HepG2 (cell line): ENCODE results near the gene CAMSAP2. TPM values are rescaled to one million over a fixed set of nuclear protein-coding genes. Genes with fewer than 3 reads are reported as not detected.

Experiments
- ELF4 ChIP-seq: sonication (generic); formaldehyde crosslinking; IDR thresholded peaks from 2 replicates; pipeline ENCODE4 v1.5.0; 2020; ENCODE audit warnings: missing genetic modification reagents, mild to moderate bottlenecking, moderate library complexity, borderline replicate concordance
- FOXC1 ChIP-seq: sonication (generic); formaldehyde crosslinking; IDR thresholded peaks from 2 replicates; pipeline ENCODE4 v1.8.0; 2022; ENCODE audit warnings: mild to moderate bottlenecking, missing genetic modification reagents, borderline replicate concordance
- HMG20B ChIP-seq: conservative IDR thresholded peaks from 2 replicates; pipeline ENCODE4 v1.6.1; 2016; ENCODE audit warnings: missing genetic modification reagents, missing compliant biosample characterization
- IKZF5 ChIP-seq: IDR thresholded peaks from 2 replicates; pipeline ENCODE4 v1.6.1; 2018; ENCODE audit warnings: missing genetic modification reagents, mild to moderate bottlenecking, missing compliant biosample characterization
- KDM4B ChIP-seq: sonication (generic); formaldehyde crosslinking; IDR thresholded peaks from 2 replicates; pipeline ENCODE4 v1.4.0; 2020; ENCODE audit warnings: missing genetic modification reagents
- KLF11 ChIP-seq: IDR thresholded peaks from 2 replicates; pipeline ENCODE4 v1.6.1; 2016; ENCODE audit warnings: missing compliant biosample characterization
- MAFG ChIP-seq: sonication (generic); formaldehyde crosslinking; IDR thresholded peaks from 2 replicates; pipeline ENCODE4 v1.5.1; 2020; ENCODE audit warnings: mild to moderate bottlenecking, missing genetic modification reagents
- POLR2G ChIP-seq: fragments of 200-400 bp; formaldehyde crosslinking; IDR thresholded peaks from 2 replicates; pipeline ENCODE4 v1.6.1; 2018; ENCODE audit warnings: mild to moderate bottlenecking, low read depth, low read length, moderate library complexity
- SAP130 ChIP-seq: IDR thresholded peaks from 2 replicates; pipeline ENCODE4 v1.6.1; 2016; ENCODE audit warnings: low read depth
- SATB2 ChIP-seq: sonication (generic); formaldehyde crosslinking; IDR thresholded peaks from 2 replicates; pipeline ENCODE4 v1.5.0; 2020; ENCODE audit warnings: missing genetic modification reagents
- SIX1 ChIP-seq: sonication (generic); formaldehyde crosslinking; IDR thresholded peaks from 2 replicates; pipeline ENCODE4 v1.4.0; 2020; ENCODE audit warnings: missing genetic modification reagents, borderline replicate concordance
- ZNF205 ChIP-seq: IDR thresholded peaks from 2 replicates; pipeline ENCODE4 v1.6.1; 2018; ENCODE audit warnings: missing biosample characterization, missing genetic modification reagents
- ZNF609 ChIP-seq: sonication (generic); formaldehyde crosslinking; IDR thresholded peaks from 2 replicates; pipeline ENCODE4 v1.4.0; 2020; ENCODE audit warnings: mild to moderate bottlenecking, missing genetic modification reagents, borderline replicate concordance
- ZNF629 ChIP-seq: sonication (generic); formaldehyde crosslinking; conservative IDR thresholded peaks from 2 replicates; pipeline ENCODE4 v1.5.0; 2020; ENCODE audit warnings: missing genetic modification reagents
- ZNF766 ChIP-seq: sonication (generic); formaldehyde crosslinking; IDR thresholded peaks from 2 replicates; pipeline ENCODE4 v1.5.0; 2020; ENCODE audit warnings: missing genetic modification reagents, borderline replicate concordance
- ZNF790 ChIP-seq: sonication (generic); formaldehyde crosslinking; IDR thresholded peaks from 2 replicates; pipeline ENCODE4 v1.8.0; 2022; ENCODE audit warnings: missing genetic modification reagents, mild to moderate bottlenecking, borderline replicate concordance
- polyA plus RNA-seq, 8 experiments: library from polyadenylated mRNA; depleted of rRNA in 3 of 8; stranded (reverse) in 7 of 8; unstranded in 1 of 8; fragments of >200 nt; fragmentation: Illumina TruSeq in 4 of 8; extraction: Trizol in 4 of 8; gene quantifications; 2 replicates each; pipeline versions ENCODE4 v1.2.1 to v1.2.3, GENCODE V29; 2011 to 2016; ENCODE audit warnings: low read depth in 4 of 8, missing spikeins in 1 of 8, mixed read lengths in 1 of 8; ENCODE audit not compliant: insufficient read depth in 1 of 8
- total RNA-seq, 5 experiments: library from RNA; depleted of rRNA; stranded (reverse); fragments of >200 nt; fragmentation: Illumina TruSeq; extraction: Trizol; gene quantifications; 2 replicates each; pipeline ENCODE4 v1.2.3, GENCODE V29; 2016; ENCODE audit warnings: low read depth in 1 of 5
- TF ChIP-seq, protein P1 (sequence below): sonication (generic); formaldehyde crosslinking; IDR thresholded peaks from 2 replicates; pipeline ENCODE4 v1.9.0; 2022; ENCODE audit warnings: missing genetic modification reagents, mild to moderate bottlenecking, borderline replicate concordance
- TF ChIP-seq, protein P2 (sequence below): sonication (generic); formaldehyde crosslinking; IDR thresholded peaks from 2 replicates; pipeline ENCODE4 v1.4.0; 2020; ENCODE audit warnings: missing genetic modification reagents, borderline replicate concordance
- TF ChIP-seq, protein P3 (sequence below): sonication (generic); formaldehyde crosslinking; IDR thresholded peaks from 2 replicates; pipeline ENCODE4 v1.4.0; 2020; ENCODE audit warnings: missing genetic modification reagents

CAMSAP2 gene
- total and polyA plus RNA-seq, 2 of the 13 experiments (the other 11 are each of a cell fraction or from before 2014, with no cell fraction given): 3.4 to 8.2 TPM

DNA sequence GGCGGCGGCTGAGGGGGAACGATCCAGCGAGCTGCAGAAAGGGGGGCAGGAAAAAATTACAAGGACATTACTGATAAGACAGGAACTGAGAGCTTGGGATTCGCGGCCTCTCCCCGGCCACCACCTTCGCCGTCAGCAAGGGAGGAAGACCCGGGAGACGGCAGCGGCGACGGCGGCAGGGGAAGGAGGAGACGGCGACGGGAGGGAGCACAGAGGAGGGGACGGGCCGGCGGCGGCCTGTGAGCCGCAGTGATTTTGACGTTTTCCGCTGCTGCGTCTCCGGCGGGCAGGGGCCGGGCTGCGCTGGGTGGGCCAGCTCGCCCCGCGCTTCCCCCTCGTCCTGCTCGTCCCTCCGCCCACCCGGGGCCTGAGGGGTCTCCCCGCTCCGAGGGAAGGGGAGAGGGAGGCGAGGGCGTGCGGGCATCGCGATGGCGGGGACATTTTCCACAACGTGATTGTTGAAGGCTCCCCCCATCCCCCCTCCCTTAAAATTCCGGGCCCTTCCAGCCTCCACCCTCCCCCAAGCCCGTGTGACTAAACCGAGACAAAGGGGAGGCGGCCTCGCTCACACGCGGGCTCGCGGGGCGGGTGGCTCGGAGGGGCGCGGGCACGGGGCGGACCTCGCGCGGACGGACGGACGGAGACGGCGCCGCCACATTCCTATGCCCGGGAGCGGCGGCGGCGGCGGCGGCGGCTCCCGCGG lies 407 bp downstream of the CAMSAP2 start (continued):
- TF ChIP-seq ZNF609: no peak
- no peak for TF ChIP-seq KDM4B (CRISPR knock-in tag)
- TF ChIP-seq SIX1: no peak
- peak; percentile 84 for TF ChIP-seq SAP130 (CRISPR knock-in tag)
- TF ChIP-seq KLF11 (CRISPR knock-in tag): no peak
- no peak for TF ChIP-seq ZNF766 (CRISPR knock-in tag)
- TF ChIP-seq, protein P1, sequence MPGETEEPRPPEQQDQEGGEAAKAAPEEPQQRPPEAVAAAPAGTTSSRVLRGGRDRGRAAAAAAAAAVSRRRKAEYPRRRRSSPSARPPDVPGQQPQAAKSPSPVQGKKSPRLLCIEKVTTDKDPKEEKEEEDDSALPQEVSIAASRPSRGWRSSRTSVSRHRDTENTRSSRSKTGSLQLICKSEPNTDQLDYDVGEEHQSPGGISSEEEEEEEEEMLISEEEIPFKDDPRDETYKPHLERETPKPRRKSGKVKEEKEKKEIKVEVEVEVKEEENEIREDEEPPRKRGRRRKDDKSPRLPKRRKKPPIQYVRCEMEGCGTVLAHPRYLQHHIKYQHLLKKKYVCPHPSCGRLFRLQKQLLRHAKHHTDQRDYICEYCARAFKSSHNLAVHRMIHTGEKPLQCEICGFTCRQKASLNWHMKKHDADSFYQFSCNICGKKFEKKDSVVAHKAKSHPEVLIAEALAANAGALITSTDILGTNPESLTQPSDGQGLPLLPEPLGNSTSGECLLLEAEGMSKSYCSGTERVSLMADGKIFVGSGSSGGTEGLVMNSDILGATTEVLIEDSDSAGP (CRISPR knock-in tag): peak; percentile 70; the same call in 1 of the 2 replicates
- peak; percentile 89 for TF ChIP-seq HMG20B (CRISPR knock-in tag)
- no peak for TF ChIP-seq MAFG (CRISPR knock-in tag)
- TF ChIP-seq FOXC1: peak; percentile 56; the same call in 1 of the 2 replicates
- TF ChIP-seq SATB2 (CRISPR knock-in tag): no peak
- TF ChIP-seq, protein P2, sequence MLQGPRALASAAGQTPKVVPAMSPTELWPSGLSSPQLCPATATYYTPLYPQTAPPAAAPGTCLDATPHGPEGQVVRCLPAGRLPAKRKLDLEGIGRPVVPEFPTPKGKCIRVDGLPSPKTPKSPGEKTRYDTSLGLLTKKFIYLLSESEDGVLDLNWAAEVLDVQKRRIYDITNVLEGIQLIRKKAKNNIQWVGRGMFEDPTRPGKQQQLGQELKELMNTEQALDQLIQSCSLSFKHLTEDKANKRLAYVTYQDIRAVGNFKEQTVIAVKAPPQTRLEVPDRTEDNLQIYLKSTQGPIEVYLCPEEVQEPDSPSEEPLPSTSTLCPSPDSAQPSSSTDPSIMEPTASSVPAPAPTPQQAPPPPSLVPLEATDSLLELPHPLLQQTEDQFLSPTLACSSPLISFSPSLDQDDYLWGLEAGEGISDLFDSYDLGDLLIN (CRISPR knock-in tag): no peak
- TF ChIP-seq ZNF629 (CRISPR knock-in tag): no peak
- TF ChIP-seq, protein P3, sequence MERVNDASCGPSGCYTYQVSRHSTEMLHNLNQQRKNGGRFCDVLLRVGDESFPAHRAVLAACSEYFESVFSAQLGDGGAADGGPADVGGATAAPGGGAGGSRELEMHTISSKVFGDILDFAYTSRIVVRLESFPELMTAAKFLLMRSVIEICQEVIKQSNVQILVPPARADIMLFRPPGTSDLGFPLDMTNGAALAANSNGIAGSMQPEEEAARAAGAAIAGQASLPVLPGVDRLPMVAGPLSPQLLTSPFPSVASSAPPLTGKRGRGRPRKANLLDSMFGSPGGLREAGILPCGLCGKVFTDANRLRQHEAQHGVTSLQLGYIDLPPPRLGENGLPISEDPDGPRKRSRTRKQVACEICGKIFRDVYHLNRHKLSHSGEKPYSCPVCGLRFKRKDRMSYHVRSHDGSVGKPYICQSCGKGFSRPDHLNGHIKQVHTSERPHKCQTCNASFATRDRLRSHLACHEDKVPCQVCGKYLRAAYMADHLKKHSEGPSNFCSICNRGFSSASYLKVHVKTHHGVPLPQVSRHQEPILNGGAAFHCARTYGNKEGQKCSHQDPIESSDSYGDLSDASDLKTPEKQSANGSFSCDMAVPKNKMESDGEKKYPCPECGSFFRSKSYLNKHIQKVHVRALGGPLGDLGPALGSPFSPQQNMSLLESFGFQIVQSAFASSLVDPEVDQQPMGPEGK (CRISPR knock-in tag): no peak; the same call in none of the 2 replicates
- TF ChIP-seq ZNF790 (CRISPR knock-in tag): peak; percentile 25; the same call in 1 of the 2 replicates
- TF ChIP-seq ZNF205 (CRISPR knock-in tag): no peak
- TF ChIP-seq ELF4 (CRISPR knock-in tag): no peak
- peak; percentile 82 for TF ChIP-seq POLR2G
- TF ChIP-seq IKZF5 (CRISPR knock-in tag): no peak
